Adrenal gland (tissue), 12 donors: ENCODE results near the gene SOD1. TPM values are rescaled to one million over a fixed set of nuclear protein-coding genes. Genes with fewer than 3 reads are reported as not detected.

Source experiments
- DNase-seq, 7 donors: peaks; one replicate each; pipeline ENCODE4 v3.0.0-alpha.2; 2019 to 2020
- H3K27ac ChIP-seq, 5 donors: fragments of 200-600 bp; sonication (generic) in 4 of 5; 1 replicate in 3 of 5; 2 replicates in 2 of 5; pipeline versions ENCODE4 v1.5.1 to v1.8.0; 2016 to 2020; ENCODE audit warnings: mild to moderate bottlenecking in 1 of 5
- H3K27me3 ChIP-seq: fragments of 200-600 bp; 2 replicates; pipeline ENCODE4 v1.8.0; 2021
- H3K36me3 ChIP-seq, 2 donors: fragments of 200-600 bp; replicated peaks in 1 of 2; 1 replicate in 1 of 2; 2 replicates in 1 of 2; pipeline versions ENCODE4 v1.5.1 to v1.8.0; 2018 to 2022
- H3K4me1 ChIP-seq, 2 donors: fragments of 200-600 bp; replicated peaks in 1 of 2; 1 replicate in 1 of 2; 2 replicates in 1 of 2; pipeline versions ENCODE4 v1.5.1 to v1.8.0; 2018 to 2021
- H3K4me3 ChIP-seq, 4 donors: fragments of 200-600 bp; sonication (generic) in 3 of 4; one replicate each; pipeline ENCODE4 v1.5.1; 2016 to 2018
- H3K9me3 ChIP-seq, 3 donors: fragments of 200-600 bp; sonication (generic) in 1 of 3; replicated peaks in 1 of 3; 1 replicate in 2 of 3; 2 replicates in 1 of 3; pipeline versions ENCODE4 v1.5.1 to v1.8.0; 2016 to 2021
- POLR2A ChIP-seq, 2 donors: fragments of 450-650 bp; IDR thresholded peaks; one replicate each; pipeline ENCODE4 v1.6.1; 2017; ENCODE audit warnings: antibody characterized with exemption in 2 of 2, mild to moderate bottlenecking in 2 of 2, moderate library complexity in 1 of 2
- WGBS, 4 donors: extraction: QIAGEN DNeasy Blood & Tissue Kit in 2 of 4; methylation state at CpG; one replicate each; pipeline versions ENCODE4 v1.1.5 to v1.1.7; 2013 to 2017; 5-methylcytosine and 5-hydroxymethylcytosine counted together
- intact Hi-C, 2 donors: fragments of 100-400 bp; cut with DNase I; formaldehyde crosslinking; loops; one replicate each; pipeline versions ENCODE4 v1.14.1 to v1.15.0; 2022 to 2023
- polyA plus RNA-seq, 3 donors: library from polyadenylated mRNA; stranded (reverse); fragments of 200-250 nt in 2 of 3; fragments of 350-450 nt in 1 of 3; fragmentation: Illumina TruSeq in 1 of 3; extraction: RNeasy Lipid Tissue Mini Kit (QIAGEN cat#74804) in 1 of 3; gene quantifications; one replicate each; pipeline ENCODE4 v1.2.3, GENCODE V29; 2013 to 2014
- small RNA-seq, 2 donors: library from RNA; depleted of rRNA; stranded (forward); fragments of <200 nt; gene quantifications; one replicate each; pipeline ENCODE3, GENCODE V24; 2016
- total RNA-seq, 9 donors: library from RNA; depleted of rRNA in 4 of 9; stranded (reverse); fragments of >200 nt in 4 of 9; fragments of 120-200 nt in 1 of 9; fragmentation: NEBNext Ultra II Directional in 1 of 9; extraction: Animal tissue kit (Norgen Biotek cat#: 25700) in 1 of 9; gene quantifications; one replicate each; pipeline versions ENCODE4 v1.1.0 to v1.2.4, GENCODE V29; 2013 to 2023
- TF ChIP-seq, protein P1 (sequence below), 6 experiments: fragments of 450-650 bp in 4 of 6; fragments of 200-600 bp in 2 of 6; sonication (generic) in 1 of 6; IDR thresholded peaks; 1 replicate in 5 of 6; 2 replicates in 1 of 6; pipeline versions ENCODE4 v1.5.1 to v1.8.0; 2016 to 2021; ENCODE audit warnings: antibody characterized with exemption in 6 of 6, mild to moderate bottlenecking in 2 of 6, moderate library complexity in 1 of 6
- donor health status: healthy with polysubstance abuse.
- donor health status: Bipolar disorder and iron deficiency.
- donor health status: DM: yes; HTN: yes; CAD: no.
- donor health status: DM: no; HTN: no; CAD: no.
- donor health status: DM: no; HTN: no; CAD: no.
- donor health status: DM: yes; HTN: yes; CAD: no.

Gene SOD1
- total and polyA plus RNA-seq, 12 donors: 361 to 1,287 (median 570) TPM

DNA sequence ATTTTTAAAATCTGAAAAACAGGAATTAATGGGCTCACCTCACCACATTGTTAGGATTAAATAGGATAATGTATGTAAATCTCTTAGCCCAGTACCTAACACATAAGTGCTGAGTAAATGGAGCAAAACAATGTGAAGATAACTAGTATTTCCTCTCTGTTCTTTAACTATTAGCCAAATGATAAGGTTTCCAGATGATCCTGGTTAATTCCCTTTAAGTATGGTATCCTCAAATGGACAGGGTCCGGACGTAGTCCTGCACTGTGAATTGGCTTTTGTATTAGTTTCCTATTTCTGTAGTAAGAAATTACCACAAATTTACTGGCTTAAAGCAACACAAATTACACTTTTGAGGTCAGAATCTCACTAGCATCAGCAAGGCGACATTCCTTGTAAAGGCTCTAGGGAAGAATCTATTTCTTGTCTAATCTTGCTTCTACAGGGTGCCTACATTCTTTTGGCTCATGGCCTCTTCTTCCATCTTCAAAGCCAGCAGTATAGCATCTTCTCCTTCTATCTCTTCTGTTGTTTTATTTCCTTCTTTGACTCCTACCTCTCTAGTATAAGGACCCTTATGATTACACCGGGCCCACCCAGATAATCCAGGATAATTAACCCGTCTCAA lies 55.4 kb downstream of the SOD1 start:
- Histone ChIP-seq H3K4me1 (peaks cover 12 to 46% of the 10 kb centered on the region in 2 donors), H3K9me3 (no peaks in the 10 kb centered on the region), H3K4me3 (no peak overlapping the region), H3K27ac (no peak overlapping the region), H3K36me3 (no peaks in the 10 kb centered on the region), H3K27me3 (no peaks in the 10 kb centered on the region)
- intact Hi-C loops: no loop called here
- no peak for DNase-seq
- 91 to 96% (median 94%) methylated on average over 5 of the region's 5 CpGs for WGBS, 4 donors
- TF ChIP-seq, protein P1, sequence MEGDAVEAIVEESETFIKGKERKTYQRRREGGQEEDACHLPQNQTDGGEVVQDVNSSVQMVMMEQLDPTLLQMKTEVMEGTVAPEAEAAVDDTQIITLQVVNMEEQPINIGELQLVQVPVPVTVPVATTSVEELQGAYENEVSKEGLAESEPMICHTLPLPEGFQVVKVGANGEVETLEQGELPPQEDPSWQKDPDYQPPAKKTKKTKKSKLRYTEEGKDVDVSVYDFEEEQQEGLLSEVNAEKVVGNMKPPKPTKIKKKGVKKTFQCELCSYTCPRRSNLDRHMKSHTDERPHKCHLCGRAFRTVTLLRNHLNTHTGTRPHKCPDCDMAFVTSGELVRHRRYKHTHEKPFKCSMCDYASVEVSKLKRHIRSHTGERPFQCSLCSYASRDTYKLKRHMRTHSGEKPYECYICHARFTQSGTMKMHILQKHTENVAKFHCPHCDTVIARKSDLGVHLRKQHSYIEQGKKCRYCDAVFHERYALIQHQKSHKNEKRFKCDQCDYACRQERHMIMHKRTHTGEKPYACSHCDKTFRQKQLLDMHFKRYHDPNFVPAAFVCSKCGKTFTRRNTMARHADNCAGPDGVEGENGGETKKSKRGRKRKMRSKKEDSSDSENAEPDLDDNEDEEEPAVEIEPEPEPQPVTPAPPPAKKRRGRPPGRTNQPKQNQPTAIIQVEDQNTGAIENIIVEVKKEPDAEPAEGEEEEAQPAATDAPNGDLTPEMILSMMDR (IDR thresholded peaks at IDR 0.05): no peak
- no peak for TF ChIP-seq POLR2A (IDR thresholded peaks at IDR 0.05)

DNA sequence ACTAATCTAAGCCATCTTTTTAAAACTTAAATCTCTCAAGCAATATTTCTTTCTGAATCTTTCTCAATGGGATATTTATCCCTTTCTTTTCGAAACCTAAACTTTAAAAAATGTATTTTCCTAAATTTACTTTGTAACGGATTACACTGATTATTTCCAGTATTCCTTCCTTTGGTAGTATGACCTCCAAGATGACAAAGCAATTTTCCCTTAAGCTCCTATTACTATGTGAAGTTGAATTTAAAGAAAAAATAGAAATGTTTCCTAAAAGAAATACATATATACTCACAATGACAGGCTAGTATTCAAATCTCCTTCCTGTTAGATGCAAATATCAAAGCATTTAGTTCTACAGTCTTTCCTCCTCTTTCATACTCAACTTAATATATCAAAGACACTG lies 56.6 kb downstream of the SOD1 start:
- Histone ChIP-seq H3K27me3 (no peaks in the 10 kb centered on the region), H3K4me1 (peaks cover 18 to 44% of the 10 kb centered on the region in 2 donors), H3K36me3 (no peaks in the 10 kb centered on the region), H3K9me3 (no peaks in the 10 kb centered on the region), H3K4me3 (no peak overlapping the region), H3K27ac (no peak overlapping the region)
- TF ChIP-seq POLR2A (IDR thresholded peaks at IDR 0.05): no peak
- TF ChIP-seq, protein P1 (IDR thresholded peaks at IDR 0.05): no peak
- intact Hi-C loops: no loop called here
- DNase-seq: no peak
- 78 to 88% (median 86%) methylated on average over 2 of the region's 2 CpGs for WGBS, 4 donors

Small RNAs within 50 kb of the gene (small RNA-seq; reads per million reads assigned to genes)
- gene RF01241: 0 reads per million in 2 donors

Other genes starting within 250 kb of the SOD1 start
- gene SCAF4, start 72.4 kb downstream of the SOD1 start, total RNA-seq: 10 to 100 TPM in 7 of 9 donors, 1 to 10 TPM in 2; 9.5 to 24.0 (median 14.4) TPM
- gene SCAF4, start 72.4 kb downstream of the SOD1 start, polyA plus RNA-seq: 10 to 100 TPM; 12.6 to 17.6 (median 15.8) TPM
- 1 to 10 TPM in 1 of 9 donors, under 1 TPM in 8; 0.17 to 1.4 (median 0.68) TPM for gene HUNK, start 213.3 kb downstream of the SOD1 start, total RNA-seq
- under 1 TPM; 0.13 to 0.64 (median 0.33) TPM for gene HUNK, start 213.3 kb downstream of the SOD1 start, polyA plus RNA-seq